ENCODE results near the gene SLX9. TPM values are rescaled to one million over a fixed set of nuclear protein-coding genes. Genes with fewer than 3 reads are reported as not detected.

The SLX9 gene
- polyA plus RNA-seq (ENCODE audit: insufficient read length in 4 of 4), result 10 to 100 TPM; 10.3 to 27.6 (median 12.4) TPM

GRCh38 chr21:44939532-44940115 lies at the start of gene SLX9:
Gene SLX9 (plus strand): TSS chr21:44940029. CDS start chr21:44940058, 29 bp downstream.
- DNase-seq (ENCODE audit: low read depth in 4 of 4, low spot score in 3 of 4), result peak in 3 of 4 donors; percentile 57 to 58 (median 58)

GRCh38 chr21:44890338-44890931 lies 49.4 kb upstream of the SLX9 start:
- DNase-seq (ENCODE audit: low read depth in 4 of 4, low spot score in 3 of 4), result no peak

- DNase-seq (ENCODE audit: low read depth in 4 of 4, low spot score in 3 of 4), result no peak
These were observed 48.8 kb upstream of the SLX9 start for GRCh38 chr21:44890961-44891541.

- no peak for DNase-seq (ENCODE audit: low read depth in 4 of 4, low spot score in 3 of 4)
These were observed 48.2 kb upstream of the SLX9 start for GRCh38 chr21:44891631-44892031.

- no peak for DNase-seq (ENCODE audit: low read depth in 4 of 4, low spot score in 3 of 4)
These were observed 47.7 kb upstream of the SLX9 start for GRCh38 chr21:44892095-44892494.

- DNase-seq (ENCODE audit: low read depth in 4 of 4, low spot score in 3 of 4), result no peak
These were observed 47.1 kb upstream of the SLX9 start for GRCh38 chr21:44892536-44893277.

- no peak for DNase-seq (ENCODE audit: low read depth in 4 of 4, low spot score in 3 of 4)
These were observed 46.6 kb upstream of the SLX9 start for GRCh38 chr21:44893278-44893556.

GRCh38 chr21:44893948-44894656 lies 45.7 kb upstream of the SLX9 start:
- no peak for DNase-seq (ENCODE audit: low read depth in 4 of 4, low spot score in 3 of 4)

GRCh38 chr21:44894687-44895302 lies 45.0 kb upstream of the SLX9 start:
- DNase-seq (ENCODE audit: low read depth in 4 of 4, low spot score in 3 of 4), result no peak

GRCh38 chr21:44895859-44896258 lies 44.0 kb upstream of the SLX9 start:
- no peak for DNase-seq (ENCODE audit: low read depth in 4 of 4, low spot score in 3 of 4)

- DNase-seq (ENCODE audit: low read depth in 4 of 4, low spot score in 3 of 4), result no peak
These were observed 43.1 kb upstream of the SLX9 start for GRCh38 chr21:44896561-44897286.

GRCh38 chr21:44897326-44898010 lies 42.4 kb upstream of the SLX9 start:
- DNase-seq (ENCODE audit: low read depth in 4 of 4, low spot score in 3 of 4), result no peak

GRCh38 chr21:44898011-44898488 lies 41.8 kb upstream of the SLX9 start:
- DNase-seq (ENCODE audit: low read depth in 4 of 4, low spot score in 3 of 4), result no peak

- no peak for DNase-seq (ENCODE audit: low read depth in 4 of 4, low spot score in 3 of 4)
These were observed 40.7 kb upstream of the SLX9 start for GRCh38 chr21:44898851-44899767.

GRCh38 chr21:44899768-44900558 lies 39.9 kb upstream of the SLX9 start:
- no peak for DNase-seq (ENCODE audit: low read depth in 4 of 4, low spot score in 3 of 4)

GRCh38 chr21:44900559-44901251 lies 39.1 kb upstream of the SLX9 start:
- no peak for DNase-seq (ENCODE audit: low read depth in 4 of 4, low spot score in 3 of 4)

Data from left renal pelvis (tissue), 4 donors.